ENCODE measurements around the gene RPIA.

GRCh38 chr2:88673363-88673762, 18.1 kb upstream of the RPIA start:
- no peak for TF ChIP-seq CTCF (IDR thresholded peaks at IDR 0.05)
- TF ChIP-seq EP300 (IDR thresholded peaks at IDR 0.05) = no peak
